Measurements from ENCODE around the gene RSPH6A. TPM values are rescaled to one million over a fixed set of nuclear protein-coding genes. Genes with fewer than 3 reads are reported as not detected.

The RSPH6A gene
- polyA plus RNA-seq, 3 donors, result not detected

GRCh38 chr19:45778010-45778661 lies 37.0 kb downstream of the RSPH6A start:
- H3K79me2 ChIP-seq (ENCODE audit: insufficient read depth, low read length), result no peaks in the 10 kb centered on the region
- H3K9ac ChIP-seq (ENCODE audit: insufficient read depth, low read length, poor library complexity, severe bottlenecking), result no peak overlapping the region
- TF ChIP-seq CTCF (IDR thresholded peaks at IDR 0.05), result no peak
- Mint-ChIP-seq H3K4me1 (peaks cover 18% of the 10 kb centered on the region), H3K27ac (no peak overlapping the region), H3K36me3 (peaks cover 7 to 14% of the 10 kb centered on the region in 2 donors), H3K9me3 (peaks cover 0 to 35% (median 21%) of the 10 kb centered on the region in 7 donors), H3K27me3 (ENCODE audit: low read depth in 3 of 3) (peaks cover 84 to 100% (median 88%) of the 10 kb centered on the region in 3 donors), H3K4me3 (peak overlapping the region in 1 of 2 donors; percentile 94)
- peaks cover 11 to 21% of the 10 kb centered on the region in 2 donors for H3K4me1 ChIP-seq (ENCODE audit: control insufficient read depth in 1 of 2, insufficient read depth in 2 of 2, low read length in 2 of 2)
- no peak overlapping the region for H3K4me3 ChIP-seq (replicated peaks in 1 of 3; ENCODE audit: low read depth in 2 of 3, low read length in 3 of 3)
- no peak overlapping the region for H2AFZ ChIP-seq (ENCODE audit: insufficient read depth, low read depth, low read length, poor library complexity, severe bottlenecking)
- intact Hi-C loops (cut with micrococcal nuclease), result no loop called here
- H4K20me1 ChIP-seq (ENCODE audit: insufficient read depth, low read length), result peaks cover 73% of the 10 kb centered on the region
- peaks cover 13 to 23% of the 10 kb centered on the region in 2 donors for H3K9me3 ChIP-seq (replicated peaks in 1 of 2; ENCODE audit: control insufficient read depth in 1 of 2, insufficient read depth in 1 of 2, low read length in 2 of 2)
- H3K27ac ChIP-seq (ENCODE audit: low read depth in 1 of 2, low read length in 2 of 2), result no peak overlapping the region
- DNase-seq, result no peak
- H3K4me2 ChIP-seq (replicated peaks; ENCODE audit: extremely low read depth, low read length, poor library complexity, severe bottlenecking), result no peak overlapping the region
- H3K27me3 ChIP-seq (ENCODE audit: control insufficient read depth in 2 of 2, insufficient read depth in 2 of 2, low read length in 2 of 2), result peaks cover 42 to 91% of the 10 kb centered on the region in 2 donors
- H3K36me3 ChIP-seq (replicated peaks in 1 of 2; ENCODE audit: control insufficient read depth in 1 of 2, insufficient read depth in 2 of 2, low read length in 2 of 2), result no peaks in the 10 kb centered on the region
- WGBS (ENCODE audit: insufficient coverage), result 98% methylated on average over 24 of the region's 28 CpGs

- Histone ChIP-seq H3K4me1 (ENCODE audit: control insufficient read depth in 1 of 2, insufficient read depth in 2 of 2, low read length in 2 of 2) (peaks cover 11 to 21% of the 10 kb centered on the region in 2 donors), H3K9me3 (replicated peaks in 1 of 2; ENCODE audit: control insufficient read depth in 1 of 2, insufficient read depth in 1 of 2, low read length in 2 of 2) (peaks cover 13 to 28% of the 10 kb centered on the region in 2 donors), H3K36me3 (replicated peaks in 1 of 2; ENCODE audit: control insufficient read depth in 1 of 2, insufficient read depth in 2 of 2, low read length in 2 of 2) (no peaks in the 10 kb centered on the region), H4K20me1 (ENCODE audit: insufficient read depth, low read length) (peaks cover 73% of the 10 kb centered on the region), H3K9ac (ENCODE audit: insufficient read depth, low read length, poor library complexity, severe bottlenecking) (no peak overlapping the region), H3K4me3 (replicated peaks in 1 of 3; ENCODE audit: low read depth in 2 of 3, low read length in 3 of 3) (no peak overlapping the region), H2AFZ (ENCODE audit: insufficient read depth, low read depth, low read length, poor library complexity, severe bottlenecking) (no peak overlapping the region), H3K79me2 (ENCODE audit: insufficient read depth, low read length) (no peaks in the 10 kb centered on the region), H3K27me3 (ENCODE audit: control insufficient read depth in 2 of 2, insufficient read depth in 2 of 2, low read length in 2 of 2) (peaks cover 49 to 91% of the 10 kb centered on the region in 2 donors), H3K27ac (ENCODE audit: low read depth in 1 of 2, low read length in 2 of 2) (no peak overlapping the region), H3K4me2 (replicated peaks; ENCODE audit: extremely low read depth, low read length, poor library complexity, severe bottlenecking) (no peak overlapping the region)
- peaks cover 0 to 35% (median 21%) of the 10 kb centered on the region in 7 donors for H3K9me3 Mint-ChIP-seq
- peak overlapping the region in 1 of 2 donors; percentile 94 for H3K4me3 Mint-ChIP-seq
- intact Hi-C loops (cut with micrococcal nuclease), result no loop called here
- peaks cover 18% of the 10 kb centered on the region for H3K4me1 Mint-ChIP-seq
- H3K27ac Mint-ChIP-seq, result no peak overlapping the region
- H3K36me3 Mint-ChIP-seq, result peaks cover 7 to 14% of the 10 kb centered on the region in 2 donors
- H3K27me3 Mint-ChIP-seq (ENCODE audit: low read depth in 3 of 3), result peaks cover 85 to 100% (median 88%) of the 10 kb centered on the region in 3 donors
- no peak for DNase-seq
- WGBS (ENCODE audit: insufficient coverage), result 97% methylated on average over 34 of the region's 34 CpGs
- no peak for TF ChIP-seq CTCF (IDR thresholded peaks at IDR 0.05)
These were observed 37.6 kb downstream of the RSPH6A start for GRCh38 chr19:45777395-45777961.
